Smooth muscle cell (in vitro differentiated cells): Measurements from ENCODE around the gene ZNF420. TPM values are rescaled to one million over a fixed set of nuclear protein-coding genes. Genes with fewer than 3 reads are reported as not detected.
"Not testable (repeated sequence)": the region's sequence is repeated elsewhere in the genome, so short reads cannot be mapped to it uniquely, and the experiment has no call there.

Source experiments
- DNase-seq: peaks from one replicate; lab custom pipeline; 2025; ENCODE audit not compliant: unreplicated experiment; lab: John Stamatoyannopoulos, UW
- H2AFZ ChIP-seq: fragments of 200-600 bp; sonication (generic); 2 replicates; pipeline ENCODE4 v1.6.0; 2016; ENCODE audit warnings: antibody characterized with exemption, low read depth, mild to moderate bottlenecking
- H3F3A ChIP-seq: fragments of 200-600 bp; sonication (generic); 2 replicates; pipeline ENCODE4 v1.6.0; 2017; ENCODE audit warnings: antibody characterized with exemption, low read depth
- H3K27ac ChIP-seq: fragments of 200-600 bp; sonication (generic); 2 replicates; pipeline ENCODE4 v1.5.1; 2016; ENCODE audit warnings: low read depth, mild to moderate bottlenecking
- H3K27me3 ChIP-seq: fragments of 200-600 bp; sonication (generic); 2 replicates; pipeline ENCODE4 v1.6.1; 2016; ENCODE audit warnings: low read depth, mild to moderate bottlenecking
- H3K36me3 ChIP-seq: fragments of 200-600 bp; sonication (generic); 2 replicates; pipeline ENCODE4 v1.5.1; 2016; ENCODE audit warnings: low read depth
- H3K4me1 ChIP-seq: fragments of 200-600 bp; sonication (generic); 2 replicates; pipeline ENCODE4 v1.5.1; 2016; ENCODE audit warnings: low read depth
- H3K4me2 ChIP-seq: fragments of 200-600 bp; sonication (generic); 2 replicates; pipeline ENCODE4 v1.6.0; 2016; ENCODE audit warnings: mild to moderate bottlenecking
- H3K4me3 ChIP-seq: fragments of 200-600 bp; sonication (generic); 2 replicates; pipeline ENCODE4 v1.5.1; 2016; ENCODE audit warnings: mild to moderate bottlenecking
- H3K79me2 ChIP-seq: fragments of 200-600 bp; sonication (generic); 2 replicates; pipeline ENCODE4 v1.6.0; 2016; ENCODE audit warnings: low read depth, mild to moderate bottlenecking
- H3K9ac ChIP-seq: fragments of 200-600 bp; sonication (generic); 2 replicates; pipeline ENCODE4 v1.6.0; 2016; ENCODE audit warnings: low read depth
- H3K9me3 ChIP-seq: fragments of 200-600 bp; sonication (generic); replicated peaks from 2 replicates; pipeline ENCODE4 v1.5.1; 2016; ENCODE audit warnings: low read depth
- H4K20me1 ChIP-seq: fragments of 200-600 bp; sonication (generic); 2 replicates; pipeline ENCODE4 v1.6.0; 2016; ENCODE audit warnings: low read depth
- CTCF ChIP-seq: fragments of 200-600 bp; sonication (generic); IDR thresholded peaks from 2 replicates; pipeline ENCODE4 v1.5.1; 2017; ENCODE audit warnings: borderline replicate concordance, mild to moderate bottlenecking, antibody characterized with exemption; ENCODE audit not compliant: insufficient read depth, poor library complexity, severe bottlenecking
- WGBS: methylation state at CpG from one replicate; pipeline ENCODE4 v1.1.7; 2016; ENCODE audit warnings: low lambda C conversion rate; 5-methylcytosine and 5-hydroxymethylcytosine counted together
- polyA plus RNA-seq: library from polyadenylated mRNA; unstranded; fragments of >200 nt; fragmentation: Nextera tagmentation; extraction: Ambion mirVana; gene quantifications from 2 replicates; pipeline ENCODE4 v1.2.1, GENCODE V29; 2016
- total RNA-seq: library from RNA; depleted of rRNA; stranded (reverse); fragments of >200 nt; gene quantifications from 2 replicates; pipeline ENCODE4 v1.2.3, GENCODE V29; 2014

Gene ZNF420
- total and polyA plus RNA-seq, 2 experiments from 2014 or later, result 4.9 to 11.0 TPM

- no peak overlapping the region for H3K27ac ChIP-seq
- peaks cover 26% of the 10 kb centered on the region for H3K79me2 ChIP-seq
- no peaks in the 10 kb centered on the region for H3K4me1 ChIP-seq
- H3K9ac ChIP-seq, result no peak overlapping the region
- DNase-seq, result no peak
- no peak overlapping the region for H2AFZ ChIP-seq
- no peaks in the 10 kb centered on the region for H3K27me3 ChIP-seq
- 100% methylated on average over 1 of the region's 1 CpG for WGBS
- peaks cover 58% of the 10 kb centered on the region for H3K36me3 ChIP-seq
- no peak for TF ChIP-seq CTCF
- no peaks in the 10 kb centered on the region for H3F3A ChIP-seq
- H3K9me3 ChIP-seq, result peaks cover 50% of the 10 kb centered on the region
- H3K4me2 ChIP-seq, result no peak overlapping the region
- H4K20me1 ChIP-seq, result no peaks in the 10 kb centered on the region
- no peak overlapping the region for H3K4me3 ChIP-seq
Observed at GRCh38 chr19:37087110-37087509, 8.9 kb downstream of the ZNF420 start.

- no peak for DNase-seq
- Histone ChIP-seq H3K9ac (no peak overlapping the region), H3K36me3 (peaks cover 83% of the 10 kb centered on the region), H3K4me1 (no peaks in the 10 kb centered on the region), H3K9me3 (peaks cover 67% of the 10 kb centered on the region), H3K27ac (no peak overlapping the region), H3K27me3 (no peaks in the 10 kb centered on the region), H4K20me1 (no peaks in the 10 kb centered on the region), H3F3A (no peaks in the 10 kb centered on the region), H3K4me2 (no peak overlapping the region), H3K4me3 (no peak overlapping the region), H3K79me2 (no peaks in the 10 kb centered on the region), H2AFZ (no peak overlapping the region)
- TF ChIP-seq CTCF, result no peak
- WGBS, result 96% methylated on average over 1 of the region's 1 CpG
Observed at GRCh38 chr19:37095859-37096258, 17.6 kb downstream of the ZNF420 start.

- 97% methylated on average over 1 of the region's 1 CpG for WGBS
- no peaks in the 10 kb centered on the region for H4K20me1 ChIP-seq
- no peaks in the 10 kb centered on the region for H3F3A ChIP-seq
- H3K4me1 ChIP-seq, result no peaks in the 10 kb centered on the region
- no peak for DNase-seq
- H3K4me3 ChIP-seq, result no peak overlapping the region
- TF ChIP-seq CTCF, result no peak
- peaks cover 64% of the 10 kb centered on the region for H3K9me3 ChIP-seq
- H2AFZ ChIP-seq, result no peak overlapping the region
- no peaks in the 10 kb centered on the region for H3K27me3 ChIP-seq
- no peak overlapping the region for H3K27ac ChIP-seq
- no peak overlapping the region for H3K4me2 ChIP-seq
- no peaks in the 10 kb centered on the region for H3K79me2 ChIP-seq
- H3K36me3 ChIP-seq, result peaks cover 85% of the 10 kb centered on the region
- H3K9ac ChIP-seq, result no peak overlapping the region
Observed at GRCh38 chr19:37098570-37098969, 20.3 kb downstream of the ZNF420 start.

GRCh38 chr19:37104135-37104534 lies 25.9 kb downstream of the ZNF420 start:
- H3K27ac ChIP-seq, H3K27me3 ChIP-seq, H3K9ac ChIP-seq, DNase-seq, H2AFZ ChIP-seq, H4K20me1 ChIP-seq, H3K79me2 ChIP-seq, H3K4me1 ChIP-seq, H3F3A ChIP-seq, H3K4me2 ChIP-seq, H3K4me3 ChIP-seq: not testable (repeated sequence)
- H3K36me3 ChIP-seq, result peaks cover 52% of the 10 kb centered on the region
- whole genome bisulfite sequencing, result 99% methylated on average over 4 of the region's 5 CpGs
- peaks cover 51% of the 10 kb centered on the region for H3K9me3 ChIP-seq
